ENCODE measurements around the gene LIPN.

DNA sequence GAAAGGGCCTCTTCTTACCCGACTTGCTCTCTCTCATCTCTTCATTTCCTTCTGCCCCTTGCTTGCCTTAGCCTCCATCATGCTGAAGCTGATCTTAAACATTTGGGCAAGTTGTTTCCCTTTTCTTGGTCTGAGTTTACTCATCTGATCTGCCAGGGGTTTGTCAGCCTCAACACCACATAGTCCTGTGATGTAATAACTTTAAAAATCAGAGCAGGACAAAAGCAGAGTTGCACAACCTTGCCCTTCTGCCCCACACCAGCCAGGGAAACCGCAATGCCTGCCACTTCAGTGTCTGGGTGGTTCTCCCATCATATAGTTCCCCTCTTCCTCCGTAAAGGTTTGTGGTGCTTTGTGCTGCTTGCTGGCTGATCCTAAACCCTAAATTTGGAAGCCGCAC lies 32.8 kb downstream of the LIPN start:
- TF ChIP-seq, protein P1, sequence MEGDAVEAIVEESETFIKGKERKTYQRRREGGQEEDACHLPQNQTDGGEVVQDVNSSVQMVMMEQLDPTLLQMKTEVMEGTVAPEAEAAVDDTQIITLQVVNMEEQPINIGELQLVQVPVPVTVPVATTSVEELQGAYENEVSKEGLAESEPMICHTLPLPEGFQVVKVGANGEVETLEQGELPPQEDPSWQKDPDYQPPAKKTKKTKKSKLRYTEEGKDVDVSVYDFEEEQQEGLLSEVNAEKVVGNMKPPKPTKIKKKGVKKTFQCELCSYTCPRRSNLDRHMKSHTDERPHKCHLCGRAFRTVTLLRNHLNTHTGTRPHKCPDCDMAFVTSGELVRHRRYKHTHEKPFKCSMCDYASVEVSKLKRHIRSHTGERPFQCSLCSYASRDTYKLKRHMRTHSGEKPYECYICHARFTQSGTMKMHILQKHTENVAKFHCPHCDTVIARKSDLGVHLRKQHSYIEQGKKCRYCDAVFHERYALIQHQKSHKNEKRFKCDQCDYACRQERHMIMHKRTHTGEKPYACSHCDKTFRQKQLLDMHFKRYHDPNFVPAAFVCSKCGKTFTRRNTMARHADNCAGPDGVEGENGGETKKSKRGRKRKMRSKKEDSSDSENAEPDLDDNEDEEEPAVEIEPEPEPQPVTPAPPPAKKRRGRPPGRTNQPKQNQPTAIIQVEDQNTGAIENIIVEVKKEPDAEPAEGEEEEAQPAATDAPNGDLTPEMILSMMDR (IDR thresholded peaks at IDR 0.05) = no peak
- TF ChIP-seq POLR2A (IDR thresholded peaks at IDR 0.05) = no peak

Data from stomach (tissue), 4 donors.